Psoas muscle (tissue), 8 donors: ENCODE measurements around the gene SPATA13. TPM values are rescaled to one million over a fixed set of nuclear protein-coding genes. Genes with fewer than 3 reads are reported as not detected.

Experiments used
- ATAC-seq, 4 donors: fragments of 200-7000 bp; cut with Tn5 transposase; one replicate each; pipeline ENCODE4 v1.9.1; 2020; ENCODE audit warnings: moderate library complexity in 3 of 4, mild to moderate bottlenecking in 2 of 4
- DNase-seq, 2 donors: peaks; one replicate each; pipeline ENCODE4 v3.0.0-alpha.2; 2020
- H3K27ac ChIP-seq: fragments of 200-600 bp; one replicate; pipeline ENCODE4 v1.8.0; 2022
- H3K27me3 ChIP-seq, 3 donors: fragments of 200-600 bp in 1 of 3; one replicate each; pipeline versions ENCODE4 v1.6.1 to v1.8.0; 2013 to 2022; ENCODE audit warnings: low read length in 2 of 3, mild to moderate bottlenecking in 2 of 3, moderate library complexity in 1 of 3; ENCODE audit not compliant: insufficient read depth in 3 of 3
- H3K36me3 ChIP-seq, 2 donors: fragments of 200-600 bp in 1 of 2; one replicate each; pipeline versions ENCODE4 v1.6.1 to v1.8.0; 2013 to 2022; ENCODE audit warnings: low read depth in 1 of 2, mild to moderate bottlenecking in 1 of 2, moderate library complexity in 1 of 2; ENCODE audit not compliant: insufficient read depth in 1 of 2
- H3K4me1 ChIP-seq: fragments of 200-600 bp; one replicate; pipeline ENCODE4 v1.8.0; 2022
- H3K4me3 ChIP-seq: fragments of 200-600 bp; one replicate; pipeline ENCODE4 v1.8.0; 2022; ENCODE audit warnings: mild to moderate bottlenecking
- H3K9me3 ChIP-seq: fragments of 200-600 bp; one replicate; pipeline ENCODE4 v1.8.0; 2022
- WGBS, 3 donors: extraction: QIAGEN DNeasy Blood & Tissue Kit; methylation state at CpG; one replicate each; pipeline versions ENCODE4 v1.1.6 to v1.1.7; 2013; 5-methylcytosine and 5-hydroxymethylcytosine counted together
- intact Hi-C, 2 donors: fragments of 100-400 bp; cut with DNase I; formaldehyde crosslinking; loops; one replicate each; pipeline versions ENCODE4 v1.11.0 to v1.14.2; 2022
- polyA plus RNA-seq, 3 donors: library from polyadenylated mRNA; stranded (reverse); fragments of 200-250 nt; gene quantifications; one replicate each; pipeline ENCODE4 v1.2.3, GENCODE V29; 2013
- total RNA-seq, 4 donors: library from RNA; stranded (reverse); fragmentation: NEBNext Ultra II Directional in 2 of 4; extraction: Animal tissue kit (Norgen Biotek cat#: 25700) in 2 of 4; gene quantifications; one replicate each; pipeline versions ENCODE4 v1.2.1 to v1.2.4, GENCODE V29; 2021 to 2023
- TF ChIP-seq, protein P1 (sequence below): fragments of 200-600 bp; IDR thresholded peaks from one replicate; pipeline ENCODE4 v1.8.0; 2022; ENCODE audit warnings: antibody characterized with exemption
- donor health status: healthy with polysubstance abuse.
- donor health status: DM: no; HTN: no; CAD: no; lungs with moderate emphysema.
- donor health status: Bipolar disorder and iron deficiency.
- donor health status: healthy.
- donor health status: DM: yes; HTN: yes; CAD: no.
- donor health status: DM: no; HTN: no; CAD: no.
- donor health status: DM: no; HTN: no; CAD: no.
- donor health status: DM: yes; HTN: yes; CAD: no.

SPATA13 gene
- total and polyA plus RNA-seq, 7 donors = 0.87 to 5.8 (median 2.5) TPM

DNA sequence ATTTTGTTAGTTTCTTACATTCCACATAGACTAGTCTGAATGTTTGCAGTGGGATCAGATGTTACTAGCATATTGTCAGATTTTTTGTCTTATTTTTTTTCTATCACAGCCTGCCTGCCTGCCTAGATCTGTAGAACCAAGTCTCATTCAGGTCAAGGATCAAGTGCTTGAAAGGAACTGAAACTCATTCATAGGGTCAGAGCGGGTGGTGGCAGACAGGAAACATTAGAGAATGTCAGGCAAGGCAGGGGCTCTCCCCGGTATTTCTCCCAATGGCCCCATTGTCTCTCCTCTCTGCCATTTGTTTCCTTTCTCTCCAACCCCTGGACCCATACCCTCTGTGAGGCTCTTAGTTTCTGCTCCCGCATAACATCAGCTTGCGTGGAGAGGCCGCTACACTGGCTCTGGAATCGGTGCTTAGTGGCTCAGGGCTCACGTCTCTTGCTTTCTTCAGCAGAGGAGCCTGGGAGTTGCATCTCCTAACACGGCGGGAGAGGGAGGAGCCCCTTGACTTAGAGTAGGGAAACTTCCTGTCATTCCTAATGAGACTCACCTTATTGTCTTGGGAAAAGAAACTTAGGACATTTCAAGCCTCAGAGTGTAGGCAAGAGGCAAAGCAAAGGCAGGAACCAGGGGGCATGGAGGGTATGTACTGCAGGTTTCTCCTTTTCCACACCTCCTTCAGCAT, 35.6 kb upstream of the SPATA13 start:
- no peak overlapping the region for H3K4me3 ChIP-seq
- TF ChIP-seq, protein P1, sequence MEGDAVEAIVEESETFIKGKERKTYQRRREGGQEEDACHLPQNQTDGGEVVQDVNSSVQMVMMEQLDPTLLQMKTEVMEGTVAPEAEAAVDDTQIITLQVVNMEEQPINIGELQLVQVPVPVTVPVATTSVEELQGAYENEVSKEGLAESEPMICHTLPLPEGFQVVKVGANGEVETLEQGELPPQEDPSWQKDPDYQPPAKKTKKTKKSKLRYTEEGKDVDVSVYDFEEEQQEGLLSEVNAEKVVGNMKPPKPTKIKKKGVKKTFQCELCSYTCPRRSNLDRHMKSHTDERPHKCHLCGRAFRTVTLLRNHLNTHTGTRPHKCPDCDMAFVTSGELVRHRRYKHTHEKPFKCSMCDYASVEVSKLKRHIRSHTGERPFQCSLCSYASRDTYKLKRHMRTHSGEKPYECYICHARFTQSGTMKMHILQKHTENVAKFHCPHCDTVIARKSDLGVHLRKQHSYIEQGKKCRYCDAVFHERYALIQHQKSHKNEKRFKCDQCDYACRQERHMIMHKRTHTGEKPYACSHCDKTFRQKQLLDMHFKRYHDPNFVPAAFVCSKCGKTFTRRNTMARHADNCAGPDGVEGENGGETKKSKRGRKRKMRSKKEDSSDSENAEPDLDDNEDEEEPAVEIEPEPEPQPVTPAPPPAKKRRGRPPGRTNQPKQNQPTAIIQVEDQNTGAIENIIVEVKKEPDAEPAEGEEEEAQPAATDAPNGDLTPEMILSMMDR = no peak
- 66 to 78% (median 74%) methylated on average over 9 of the region's 9 CpGs for WGBS, 3 donors

DNA sequence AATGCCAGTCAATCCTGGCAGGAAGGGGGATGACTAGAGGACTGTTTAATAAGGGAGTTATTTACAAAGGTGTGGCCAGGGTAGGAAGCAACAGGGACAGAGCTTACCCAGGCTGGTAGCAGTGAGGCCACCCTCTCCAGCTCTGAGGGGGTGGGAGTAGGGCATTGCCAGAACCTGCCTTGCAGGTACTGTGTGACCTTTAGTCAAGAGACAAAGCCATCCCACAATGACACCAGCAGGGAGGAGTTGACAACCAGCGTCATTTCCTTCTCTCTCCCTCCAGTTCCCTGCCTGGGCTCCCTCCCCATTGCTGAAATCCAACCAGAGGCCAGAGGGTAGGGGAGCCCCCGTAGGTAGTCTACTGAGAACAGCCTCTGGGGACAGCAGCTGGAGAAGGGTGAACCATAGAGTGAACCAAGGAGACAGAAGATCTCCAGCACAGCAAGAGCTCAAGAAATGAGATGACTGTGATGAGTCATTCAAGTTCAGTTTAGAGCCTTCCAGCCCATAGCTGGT, 33.3 kb upstream of the SPATA13 start:
- Histone ChIP-seq H3K27me3 (peaks cover 0 to 8% (median 2%) of the 10 kb centered on the region in 3 donors), H3K4me3 (no peak overlapping the region), H3K36me3 (no peaks in the 10 kb centered on the region), H3K4me1 (no peaks in the 10 kb centered on the region), H3K9me3 (peaks cover 4% of the 10 kb centered on the region), H3K27ac (no peak overlapping the region)
- WGBS, 3 donors = 74 to 81% (median 77%) methylated on average over 2 of the region's 2 CpGs
- TF ChIP-seq, protein P1 = no peak
- DNase-seq (no peak), ATAC-seq (peak in 1 of 4 donors; percentile 33)
- intact Hi-C loops = no loop called here

More for the DNA sequence above, 35.6 kb upstream of the SPATA13 start:
- intact Hi-C loops = no loop called here
- H3K9me3 ChIP-seq = no peaks in the 10 kb centered on the region
- H3K4me1 ChIP-seq = no peaks in the 10 kb centered on the region
- ATAC-seq = no peak
- no peak overlapping the region for H3K27ac ChIP-seq
- peaks cover 0 to 8% (median 2%) of the 10 kb centered on the region in 3 donors for H3K27me3 ChIP-seq
- DNase-seq = no peak
- H3K36me3 ChIP-seq = no peaks in the 10 kb centered on the region

DNA sequence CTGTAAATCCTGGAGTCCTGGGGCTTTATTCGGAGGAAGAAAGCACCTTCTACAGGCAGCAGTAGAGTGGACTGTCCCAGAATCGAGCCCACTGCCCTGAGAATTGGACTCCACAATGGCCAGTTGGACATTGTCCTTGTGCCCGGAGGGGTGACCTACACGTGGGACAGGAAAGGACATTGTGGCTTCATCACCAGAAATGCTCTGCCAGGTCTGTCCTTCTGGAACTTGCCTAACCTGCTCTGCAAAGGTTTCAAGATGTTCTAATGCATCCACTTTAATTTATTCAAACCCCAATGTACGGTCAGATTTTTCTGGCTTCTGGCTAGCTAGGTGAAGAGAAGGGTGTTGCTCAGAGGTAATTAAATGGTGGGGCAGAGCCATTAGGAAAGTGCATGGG, 32.4 kb upstream of the SPATA13 start:
- 88 to 90% (median 90%) methylated on average over 5 of the region's 5 CpGs for WGBS, 3 donors
- Histone ChIP-seq H3K9me3 (peaks cover 4% of the 10 kb centered on the region), H3K27me3 (peaks cover 0 to 8% (median 2%) of the 10 kb centered on the region in 3 donors), H3K4me3 (no peak overlapping the region), H3K4me1 (no peaks in the 10 kb centered on the region), H3K36me3 (no peaks in the 10 kb centered on the region), H3K27ac (no peak overlapping the region)
- TF ChIP-seq, protein P1 = no peak
- DNase-seq (no peak), ATAC-seq (no peak)
- intact Hi-C loops = no loop called here

DNA sequence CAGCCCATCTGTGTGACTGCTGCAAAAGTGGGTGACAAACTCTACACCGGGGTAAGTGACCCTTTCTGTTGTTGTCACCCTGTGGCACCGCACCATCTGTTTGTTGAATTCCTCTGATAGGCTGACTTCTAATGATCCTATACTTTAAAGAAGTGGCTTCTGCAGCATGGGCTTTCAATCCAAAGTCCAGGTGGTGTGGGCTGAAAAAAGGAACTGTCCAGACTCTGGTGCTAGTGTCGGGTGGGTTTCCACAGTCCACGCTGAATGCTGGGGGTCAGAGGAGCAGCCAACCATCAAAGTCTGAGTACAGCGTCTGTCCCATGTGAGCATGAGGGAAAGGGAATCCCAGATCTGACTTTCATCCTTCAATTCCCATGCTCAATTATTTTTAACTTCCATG, 31.6 kb upstream of the SPATA13 start:
- Histone ChIP-seq H3K27ac (no peak overlapping the region), H3K36me3 (no peaks in the 10 kb centered on the region), H3K4me1 (no peaks in the 10 kb centered on the region), H3K4me3 (no peak overlapping the region), H3K27me3 (peaks cover 0 to 8% (median 2%) of the 10 kb centered on the region in 3 donors), H3K9me3 (peaks cover 4% of the 10 kb centered on the region)
- ATAC-seq = no peak
- intact Hi-C loops = no loop called here
- 65 to 77% (median 72%) methylated on average over 5 of the region's 5 CpGs for WGBS, 3 donors
- no peak for DNase-seq
- TF ChIP-seq, protein P1 = no peak
